ENCODE data around the gene UBXN2A.

Gene UBXN2A

GRCh38 chr2:23900541-23901322 is 39.5 kb upstream of the UBXN2A start:
- CTCF ChIA-PET = interaction anchor here (0.6 to 1.0 kb wide), 5 partner anchors 18 to 477 kb away, joined by 3 to 4 read pairs (median 3); no protein-coding TSS in a partner anchor
- Histone ChIP-seq H3K4me3 (ENCODE audit: low read depth, low read length) (no peak overlapping the region), H3K27ac (ENCODE audit: extremely low read depth, low read depth, low read length) (peak overlapping the region; percentile 47), H3K4me1 (ENCODE audit: control insufficient read depth, insufficient read depth, low read length) (peaks cover 29% of the 10 kb centered on the region), H3K9me3 (ENCODE audit: control insufficient read depth, insufficient read depth, low read depth, low read length) (no peaks in the 10 kb centered on the region), H3K36me3 (ENCODE audit: control insufficient read depth in 2 of 2, insufficient read depth in 1 of 2, low read length in 2 of 2) (no peaks in the 10 kb centered on the region)
- POLR2A ChIA-PET = no interaction called here
- 0 out of 2 replicates have a peak, but pooled peaks have one; percentile 11 for TF ChIP-seq ZBTB17 (tag by site-specific recombination; IDR thresholded peaks at IDR 0.05)
- TF ChIP-seq, protein P1, sequence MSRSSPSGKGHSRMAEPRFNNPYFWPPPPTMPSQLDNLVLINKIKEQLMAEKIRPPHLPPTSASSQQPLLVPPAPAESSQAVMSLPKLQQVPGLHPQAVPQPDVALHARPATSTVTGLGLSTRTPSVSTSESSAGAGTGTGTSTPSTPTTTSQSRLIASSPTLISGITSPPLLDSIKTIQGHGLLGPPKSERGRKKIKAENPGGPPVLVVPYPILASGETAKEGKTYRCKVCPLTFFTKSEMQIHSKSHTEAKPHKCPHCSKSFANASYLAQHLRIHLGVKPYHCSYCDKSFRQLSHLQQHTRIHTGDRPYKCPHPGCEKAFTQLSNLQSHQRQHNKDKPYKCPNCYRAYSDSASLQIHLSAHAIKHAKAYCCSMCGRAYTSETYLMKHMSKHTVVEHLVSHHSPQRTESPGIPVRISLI (tag by site-specific recombination; IDR thresholded peaks at IDR 0.05) = peak; percentile 45; the same call in 1 of the 2 replicates
- no peak for TF ChIP-seq EGR2 (tag by site-specific recombination; IDR thresholded peaks at IDR 0.05; ENCODE audit: low read depth)
- no peak for TF ChIP-seq PBX3 (CRISPR knock-in tag; IDR thresholded peaks at IDR 0.05)
- no peak for TF ChIP-seq ZNF629 (tag by site-specific recombination; IDR thresholded peaks at IDR 0.05)
- no peak for TF ChIP-seq GFI1B (tag by site-specific recombination; IDR thresholded peaks at IDR 0.05)
- no peak for TF ChIP-seq OVOL3 (tag by site-specific recombination; IDR thresholded peaks at IDR 0.05)
- TF ChIP-seq ZNF658 (tag by site-specific recombination; IDR thresholded peaks at IDR 0.05) = no peak
- no peak for TF ChIP-seq ZNF843 (tag by site-specific recombination; IDR thresholded peaks at IDR 0.05)
- TF ChIP-seq ZNF549 (tag by site-specific recombination; IDR thresholded peaks at IDR 0.05) = peak; percentile 67; the same call in 1 of the 2 replicates
- no peak for TF ChIP-seq ZBTB21 (tag by site-specific recombination; IDR thresholded peaks at IDR 0.05)
- TF ChIP-seq MEIS1 (CRISPR knock-in tag; IDR thresholded peaks at IDR 0.05; ENCODE audit: borderline replicate concordance) = no peak
- 0 out of 2 replicates have a peak, but pooled peaks have one; percentile 23 for TF ChIP-seq PRDM6 (tag by site-specific recombination; IDR thresholded peaks at IDR 0.05)
- TF ChIP-seq ZNF624 (tag by site-specific recombination; IDR thresholded peaks at IDR 0.05) = no peak
- TF ChIP-seq, protein P2, sequence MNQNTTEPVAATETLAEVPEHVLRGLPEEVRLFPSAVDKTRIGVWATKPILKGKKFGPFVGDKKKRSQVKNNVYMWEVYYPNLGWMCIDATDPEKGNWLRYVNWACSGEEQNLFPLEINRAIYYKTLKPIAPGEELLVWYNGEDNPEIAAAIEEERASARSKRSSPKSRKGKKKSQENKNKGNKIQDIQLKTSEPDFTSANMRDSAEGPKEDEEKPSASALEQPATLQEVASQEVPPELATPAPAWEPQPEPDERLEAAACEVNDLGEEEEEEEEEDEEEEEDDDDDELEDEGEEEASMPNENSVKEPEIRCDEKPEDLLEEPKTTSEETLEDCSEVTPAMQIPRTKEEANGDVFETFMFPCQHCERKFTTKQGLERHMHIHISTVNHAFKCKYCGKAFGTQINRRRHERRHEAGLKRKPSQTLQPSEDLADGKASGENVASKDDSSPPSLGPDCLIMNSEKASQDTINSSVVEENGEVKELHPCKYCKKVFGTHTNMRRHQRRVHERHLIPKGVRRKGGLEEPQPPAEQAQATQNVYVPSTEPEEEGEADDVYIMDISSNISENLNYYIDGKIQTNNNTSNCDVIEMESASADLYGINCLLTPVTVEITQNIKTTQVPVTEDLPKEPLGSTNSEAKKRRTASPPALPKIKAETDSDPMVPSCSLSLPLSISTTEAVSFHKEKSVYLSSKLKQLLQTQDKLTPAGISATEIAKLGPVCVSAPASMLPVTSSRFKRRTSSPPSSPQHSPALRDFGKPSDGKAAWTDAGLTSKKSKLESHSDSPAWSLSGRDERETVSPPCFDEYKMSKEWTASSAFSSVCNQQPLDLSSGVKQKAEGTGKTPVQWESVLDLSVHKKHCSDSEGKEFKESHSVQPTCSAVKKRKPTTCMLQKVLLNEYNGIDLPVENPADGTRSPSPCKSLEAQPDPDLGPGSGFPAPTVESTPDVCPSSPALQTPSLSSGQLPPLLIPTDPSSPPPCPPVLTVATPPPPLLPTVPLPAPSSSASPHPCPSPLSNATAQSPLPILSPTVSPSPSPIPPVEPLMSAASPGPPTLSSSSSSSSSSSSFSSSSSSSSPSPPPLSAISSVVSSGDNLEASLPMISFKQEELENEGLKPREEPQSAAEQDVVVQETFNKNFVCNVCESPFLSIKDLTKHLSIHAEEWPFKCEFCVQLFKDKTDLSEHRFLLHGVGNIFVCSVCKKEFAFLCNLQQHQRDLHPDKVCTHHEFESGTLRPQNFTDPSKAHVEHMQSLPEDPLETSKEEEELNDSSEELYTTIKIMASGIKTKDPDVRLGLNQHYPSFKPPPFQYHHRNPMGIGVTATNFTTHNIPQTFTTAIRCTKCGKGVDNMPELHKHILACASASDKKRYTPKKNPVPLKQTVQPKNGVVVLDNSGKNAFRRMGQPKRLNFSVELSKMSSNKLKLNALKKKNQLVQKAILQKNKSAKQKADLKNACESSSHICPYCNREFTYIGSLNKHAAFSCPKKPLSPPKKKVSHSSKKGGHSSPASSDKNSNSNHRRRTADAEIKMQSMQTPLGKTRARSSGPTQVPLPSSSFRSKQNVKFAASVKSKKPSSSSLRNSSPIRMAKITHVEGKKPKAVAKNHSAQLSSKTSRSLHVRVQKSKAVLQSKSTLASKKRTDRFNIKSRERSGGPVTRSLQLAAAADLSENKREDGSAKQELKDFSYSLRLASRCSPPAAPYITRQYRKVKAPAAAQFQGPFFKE (tag by site-specific recombination; IDR thresholded peaks at IDR 0.05; ENCODE audit: borderline replicate concordance) = no peak
- TF ChIP-seq ZNF114 (tag by site-specific recombination; IDR thresholded peaks at IDR 0.05) = no peak
- TF ChIP-seq, protein P3, sequence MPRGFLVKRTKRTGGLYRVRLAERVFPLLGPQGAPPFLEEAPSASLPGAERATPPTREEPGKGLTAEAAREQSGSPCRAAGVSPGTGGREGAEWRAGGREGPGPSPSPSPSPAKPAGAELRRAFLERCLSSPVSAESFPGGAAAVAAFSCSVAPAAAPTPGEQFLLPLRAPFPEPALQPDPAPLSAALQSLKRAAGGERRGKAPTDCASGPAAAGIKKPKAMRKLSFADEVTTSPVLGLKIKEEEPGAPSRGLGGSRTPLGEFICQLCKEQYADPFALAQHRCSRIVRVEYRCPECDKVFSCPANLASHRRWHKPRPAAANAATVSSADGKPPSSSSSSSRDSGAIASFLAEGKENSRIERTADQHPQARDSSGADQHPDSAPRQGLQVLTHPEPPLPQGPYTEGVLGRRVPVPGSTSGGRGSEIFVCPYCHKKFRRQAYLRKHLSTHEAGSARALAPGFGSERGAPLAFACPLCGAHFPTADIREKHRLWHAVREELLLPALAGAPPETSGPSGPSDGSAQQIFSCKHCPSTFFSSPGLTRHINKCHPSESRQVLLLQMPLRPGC (tag by site-specific recombination; IDR thresholded peaks at IDR 0.05) = no peak
- peak; percentile 60 for TF ChIP-seq ZNF335 (tag by site-specific recombination; conservative IDR thresholded peaks at IDR 0.05)
- no peak for TF ChIP-seq ZNF747 (tag by site-specific recombination; IDR thresholded peaks at IDR 0.05)
- TF ChIP-seq ZNF654 (tag by site-specific recombination; IDR thresholded peaks at IDR 0.05; ENCODE audit: low read depth) = 0 out of 2 replicates have a peak, but pooled peaks have one; percentile 2
- TF ChIP-seq ZNF585B (tag by site-specific recombination; IDR thresholded peaks at IDR 0.05) = no peak
- TF ChIP-seq ZBTB20 (tag by site-specific recombination; IDR thresholded peaks at IDR 0.05) = no peak
- TF ChIP-seq ZNF239 (tag by site-specific recombination; IDR thresholded peaks at IDR 0.05) = no peak
- no peak for TF ChIP-seq BCL11B (tag by site-specific recombination; IDR thresholded peaks at IDR 0.05; ENCODE audit: low read depth)
- TF ChIP-seq ZFP41 (tag by site-specific recombination; IDR thresholded peaks at IDR 0.05; ENCODE audit: borderline replicate concordance) = no peak
- TF ChIP-seq ZNF426 (tag by site-specific recombination; IDR thresholded peaks at IDR 0.05) = no peak
- TF ChIP-seq SALL2 (tag by site-specific recombination; IDR thresholded peaks at IDR 0.05; ENCODE audit: borderline replicate concordance) = no peak

Data from HEK293 (cell line).